Adipocyte (in vitro differentiated cells): ENCODE measurements around the gene KRT6A.
"Not testable (repeated sequence)": the region's sequence is repeated elsewhere in the genome, so short reads cannot be mapped to it uniquely, and the experiment has no call there.

Source experiments
- DNase-seq: peaks from one replicate; pipeline ENCODE4 v3.0.0-alpha.2; 2015; ENCODE audit warnings: low read depth
- H3K27me3 ChIP-seq: replicated peaks from 2 replicates; pipeline ENCODE4 v1.7.0; 2013; ENCODE audit warnings: mild to moderate bottlenecking, low read length, moderate library complexity; ENCODE audit not compliant: control insufficient read depth, insufficient read depth
- H3K36me3 ChIP-seq: 2 replicates; pipeline ENCODE4 v1.7.0; 2013; ENCODE audit warnings: low read length, mild to moderate bottlenecking, moderate library complexity; ENCODE audit not compliant: control insufficient read depth, insufficient read depth, severe bottlenecking
- H3K4me1 ChIP-seq: 2 replicates; pipeline ENCODE4 v1.7.0; 2013; ENCODE audit warnings: mild to moderate bottlenecking, low read length, moderate library complexity; ENCODE audit not compliant: control insufficient read depth, insufficient read depth
- H3K4me3 ChIP-seq: 2 replicates; pipeline ENCODE4 v1.7.0; 2013; ENCODE audit warnings: mild to moderate bottlenecking, low read length, moderate library complexity
- H3K9ac ChIP-seq: 2 replicates; pipeline ENCODE4 v1.7.0; 2013; ENCODE audit warnings: mild to moderate bottlenecking, low read length, moderate library complexity
- H3K9me3 ChIP-seq: 2 replicates; pipeline ENCODE4 v1.7.0; 2013; ENCODE audit warnings: mild to moderate bottlenecking, low read length, moderate library complexity; ENCODE audit not compliant: control insufficient read depth

KRT6A gene

DNA sequence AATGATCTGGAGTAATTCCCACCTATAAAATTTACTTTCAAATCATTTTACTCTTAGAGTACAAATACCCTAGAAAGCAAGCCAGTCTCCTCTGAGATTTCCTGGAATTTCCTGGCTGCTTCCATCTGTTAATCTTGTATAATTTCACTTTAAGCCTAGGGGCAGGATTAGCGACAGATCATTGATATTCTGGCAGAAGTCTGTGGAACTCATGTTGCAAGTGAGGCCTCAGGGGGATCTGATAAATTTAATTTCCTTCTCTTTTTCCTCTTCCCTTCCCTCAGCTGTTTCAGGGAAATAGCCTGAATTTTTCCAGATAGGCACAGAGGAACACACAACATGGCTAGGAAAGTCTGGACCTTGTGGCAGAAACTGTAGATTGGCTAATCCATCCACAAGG is 5.9 kb upstream of the KRT6A start:
- Histone ChIP-seq H3K4me3 (no peak overlapping the region), H3K4me1 (peaks cover 49% of the 10 kb centered on the region), H3K27me3 (no peaks in the 10 kb centered on the region), H3K9me3 (peaks cover 9% of the 10 kb centered on the region), H3K9ac (no peak overlapping the region), H3K36me3 (no peaks in the 10 kb centered on the region)
- no peak for DNase-seq

DNA sequence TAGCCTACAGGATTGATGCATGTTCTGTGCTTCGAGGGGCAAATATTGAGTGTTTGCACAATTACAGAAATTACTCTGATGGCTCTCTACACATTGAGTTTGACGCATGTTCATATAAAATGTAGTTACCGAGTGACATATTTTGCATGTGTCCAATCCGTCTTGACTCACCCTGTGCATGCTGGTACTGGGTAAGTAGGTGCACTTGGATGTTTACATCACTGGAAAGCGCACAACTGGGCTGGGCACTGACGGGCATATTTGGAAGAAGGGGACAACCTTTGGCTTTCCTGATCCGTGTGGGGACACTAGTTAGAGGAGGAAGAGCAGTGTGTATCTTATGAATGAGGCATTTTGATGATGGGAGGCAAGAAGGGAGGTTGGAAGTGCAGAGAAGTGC is 4.9 kb upstream of the KRT6A start:
- Histone ChIP-seq H3K4me3 (no peak overlapping the region), H3K9ac (no peak overlapping the region), H3K9me3 (peaks cover 6% of the 10 kb centered on the region), H3K36me3 (no peaks in the 10 kb centered on the region), H3K27me3 (no peaks in the 10 kb centered on the region), H3K4me1 (peaks cover 56% of the 10 kb centered on the region)
- DNase-seq: no peak

DNA sequence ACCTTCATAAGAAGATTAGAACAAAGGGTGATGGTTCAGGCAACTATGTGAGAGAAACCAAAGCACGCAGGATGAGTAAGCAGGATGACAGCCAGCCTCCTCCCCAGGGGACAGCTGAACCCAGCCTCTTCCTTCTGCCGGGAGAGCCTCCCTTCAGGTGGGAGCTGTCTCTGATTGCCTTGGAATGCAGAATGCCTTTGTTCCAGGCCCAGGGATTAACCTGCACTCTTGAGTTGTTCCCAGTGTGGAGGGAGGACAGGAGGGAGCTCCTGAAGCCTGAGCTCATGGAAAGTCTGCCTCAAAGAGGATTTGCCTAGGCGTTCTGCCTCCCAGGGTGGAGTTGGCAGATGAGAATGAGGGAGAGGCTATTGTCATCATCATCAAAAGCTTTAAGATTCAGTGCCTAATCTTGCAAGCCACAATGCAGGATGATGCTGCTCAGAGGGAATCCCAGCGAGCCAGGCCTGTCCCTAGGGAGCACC is 3.6 kb upstream of the KRT6A start:
- Histone ChIP-seq H3K4me1 (peaks cover 56% of the 10 kb centered on the region), H3K9ac (no peak overlapping the region), H3K4me3 (no peak overlapping the region), H3K9me3 (no peaks in the 10 kb centered on the region), H3K27me3 (peaks cover 9% of the 10 kb centered on the region), H3K36me3 (no peaks in the 10 kb centered on the region)
- DNase-seq: peak; percentile 26

DNA sequence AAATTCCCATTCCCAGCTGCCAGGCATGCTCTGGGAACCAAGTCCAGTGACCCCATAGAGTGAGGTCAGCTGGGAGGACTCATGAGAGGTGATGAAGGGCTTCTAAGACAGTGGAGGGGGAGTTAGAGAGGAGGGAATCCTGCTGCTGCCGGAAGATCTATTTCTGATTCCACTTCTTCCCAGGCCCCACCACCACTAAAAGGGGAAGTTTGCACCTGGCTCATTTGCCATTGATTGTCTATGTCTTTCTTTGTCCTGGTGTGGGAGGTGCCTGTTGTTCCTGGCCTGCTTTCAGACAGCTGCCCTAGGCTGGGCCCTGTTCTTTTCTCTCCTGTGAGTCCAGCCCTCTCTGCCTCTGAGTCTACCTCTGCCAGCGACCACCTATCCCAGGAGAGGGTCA is 3.0 kb upstream of the KRT6A start:
- H3K4me1 ChIP-seq: peaks cover 56% of the 10 kb centered on the region
- H3K27me3 ChIP-seq: peaks cover 15% of the 10 kb centered on the region
- peak overlapping the region; percentile 43 for H3K9ac ChIP-seq
- H3K9me3 ChIP-seq: no peaks in the 10 kb centered on the region
- DNase-seq: no peak
- H3K4me3 ChIP-seq: no peak overlapping the region
- H3K36me3 ChIP-seq: no peaks in the 10 kb centered on the region

DNA sequence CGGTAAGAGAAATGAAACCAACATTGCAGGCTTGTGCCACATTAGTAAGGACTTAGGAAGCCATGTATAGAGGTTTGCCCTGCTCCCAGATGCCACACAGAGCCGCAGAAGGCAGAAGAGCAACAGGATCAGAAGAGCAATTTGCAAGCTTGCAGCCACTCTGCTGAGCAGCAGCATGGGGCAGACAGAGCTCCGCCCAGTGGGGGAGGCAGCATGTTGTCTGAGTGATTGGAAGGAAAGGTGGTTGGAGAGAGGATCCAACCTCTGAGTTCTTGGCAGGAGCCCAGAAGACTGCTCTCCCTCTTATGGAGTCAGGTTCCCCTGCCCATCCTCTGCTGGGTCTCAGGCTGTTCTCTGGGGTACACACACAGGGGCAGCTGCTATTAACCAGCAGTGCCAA is 2.3 kb upstream of the KRT6A start:
- no peak overlapping the region for H3K4me3 ChIP-seq
- no peak for DNase-seq
- peak overlapping the region; percentile 31 for H3K9ac ChIP-seq
- H3K27me3 ChIP-seq: peaks cover 18% of the 10 kb centered on the region
- peaks cover under 1% of the 10 kb centered on the region for H3K9me3 ChIP-seq
- H3K4me1 ChIP-seq: peaks cover 56% of the 10 kb centered on the region
- H3K36me3 ChIP-seq: no peaks in the 10 kb centered on the region

DNA sequence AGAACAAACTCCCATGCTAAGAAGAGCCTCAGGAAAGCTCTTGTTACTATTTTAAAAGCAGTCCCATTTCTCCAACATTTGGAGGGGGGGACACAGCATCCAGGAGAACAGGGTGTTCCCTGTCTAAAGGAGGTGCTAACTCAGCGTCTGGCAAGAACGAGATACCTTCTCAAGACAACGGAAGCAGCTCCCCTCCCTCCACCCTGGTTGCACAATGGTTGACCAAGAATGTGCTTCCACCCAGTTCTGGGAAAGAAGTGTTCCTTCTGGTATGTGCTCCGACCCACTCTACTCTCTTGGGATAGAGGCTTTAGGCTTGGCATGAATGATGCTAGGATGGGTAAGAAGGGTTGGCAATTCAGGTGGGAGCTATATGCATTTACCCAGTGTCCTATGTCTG is 1.5 kb upstream of the KRT6A start:
- peaks cover 27% of the 10 kb centered on the region for H3K27me3 ChIP-seq
- peaks cover 3% of the 10 kb centered on the region for H3K9me3 ChIP-seq
- DNase-seq: peak; percentile 42
- peaks cover 51% of the 10 kb centered on the region for H3K4me1 ChIP-seq
- no peaks in the 10 kb centered on the region for H3K36me3 ChIP-seq
- peak overlapping the region; percentile 29 for H3K9ac ChIP-seq
- H3K4me3 ChIP-seq: peak overlapping the region; percentile 1

DNA sequence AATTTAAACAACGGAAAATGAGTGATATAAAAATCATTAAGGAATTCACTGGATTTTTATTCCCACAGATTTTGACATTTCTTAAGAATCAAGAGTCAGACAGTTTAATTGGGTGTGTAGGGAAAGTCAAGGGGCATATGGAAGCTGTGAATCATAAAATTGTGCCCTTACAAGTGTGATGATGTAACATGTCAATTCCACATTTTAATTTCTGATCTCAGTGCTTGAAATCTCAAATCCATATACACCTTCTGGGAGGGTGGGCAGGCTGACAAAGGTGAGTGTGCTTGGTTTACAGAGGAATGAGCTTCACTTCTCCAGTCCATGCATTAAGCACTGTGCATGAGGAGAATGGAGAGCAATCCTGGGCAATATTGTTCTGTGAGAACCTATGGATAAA is 1.0 kb upstream of the KRT6A start:
- no peak for DNase-seq
- peak overlapping the region; percentile 29 for H3K9ac ChIP-seq
- peaks cover 3% of the 10 kb centered on the region for H3K9me3 ChIP-seq
- peaks cover 47% of the 10 kb centered on the region for H3K4me1 ChIP-seq
- H3K4me3 ChIP-seq: peak overlapping the region; percentile 1
- peaks cover 29% of the 10 kb centered on the region for H3K27me3 ChIP-seq
- no peaks in the 10 kb centered on the region for H3K36me3 ChIP-seq

DNA sequence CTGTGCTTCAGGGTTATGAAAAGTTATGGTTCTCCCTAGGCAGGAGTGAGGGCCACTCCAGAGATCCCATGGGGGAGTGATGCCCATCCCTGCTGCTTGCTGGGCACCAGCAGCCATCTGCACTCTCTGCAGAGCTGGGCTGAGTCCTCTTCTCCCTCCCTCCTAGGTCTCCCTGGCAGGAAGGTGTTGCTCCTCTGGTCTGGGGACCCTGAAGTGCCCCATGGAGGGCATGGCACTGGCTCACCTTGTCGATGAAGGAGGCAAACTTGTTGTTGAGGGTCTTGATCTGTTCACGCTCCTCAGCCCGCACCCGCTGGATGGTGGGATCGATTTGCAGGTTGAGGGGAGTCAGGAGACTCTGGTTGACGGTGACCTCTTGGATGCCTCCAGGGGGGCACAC is 652 bp downstream of the KRT6A start:
- Histone ChIP-seq H3K27me3 (peaks cover 37% of the 10 kb centered on the region), H3K4me1 (peaks cover 39% of the 10 kb centered on the region)
- not testable (repeated sequence) for H3K4me3 ChIP-seq, H3K9ac ChIP-seq, H3K36me3 ChIP-seq, H3K9me3 ChIP-seq, DNase-seq

DNA sequence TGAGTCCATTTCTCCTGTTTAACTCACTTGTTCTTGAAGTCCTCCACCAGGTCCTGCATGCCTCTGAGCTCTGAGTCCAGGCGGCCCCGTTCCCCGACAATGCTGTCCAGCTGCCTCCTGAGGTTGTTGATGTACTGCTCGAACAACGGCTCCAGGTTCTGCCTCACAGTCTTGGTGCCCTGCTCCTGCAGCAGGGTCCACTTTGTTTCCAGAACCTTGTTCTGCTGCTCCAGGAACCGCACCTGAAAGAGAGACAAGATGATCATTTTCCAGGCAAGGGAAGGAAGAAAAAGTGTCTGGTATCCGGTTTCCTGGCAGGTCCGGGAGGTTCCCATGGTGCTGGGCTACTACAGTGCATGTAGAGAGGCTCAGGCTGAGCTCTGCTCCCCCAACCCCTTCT is 1.6 kb downstream of the KRT6A start:
- H3K36me3 ChIP-seq, H3K9me3 ChIP-seq, H3K9ac ChIP-seq, DNase-seq, H3K4me3 ChIP-seq: not testable (repeated sequence)
- Histone ChIP-seq H3K27me3 (peaks cover 43% of the 10 kb centered on the region), H3K4me1 (peaks cover 32% of the 10 kb centered on the region)

DNA sequence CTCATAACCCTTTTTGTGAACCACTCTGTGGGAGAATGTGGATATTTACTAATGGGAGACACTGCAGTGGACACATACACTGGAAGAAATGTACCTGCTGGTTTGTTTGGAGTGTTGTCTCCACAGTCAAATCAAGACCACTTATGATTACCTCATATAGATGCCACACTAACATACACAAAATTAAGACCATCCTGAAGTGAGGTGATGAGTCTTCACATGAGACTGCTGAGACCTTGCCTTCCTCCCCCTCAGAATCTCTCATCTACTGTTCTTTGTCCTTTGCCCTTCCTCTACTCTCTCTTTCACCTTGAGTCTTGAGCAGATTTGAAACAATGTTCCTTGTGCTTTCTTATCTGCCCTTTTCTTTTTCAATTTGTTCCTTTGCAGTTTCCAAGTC is 4.3 kb downstream of the KRT6A start:
- H3K36me3 ChIP-seq: no peaks in the 10 kb centered on the region
- peaks cover 23% of the 10 kb centered on the region for H3K9me3 ChIP-seq
- H3K27me3 ChIP-seq: peaks cover 50% of the 10 kb centered on the region
- no peak for DNase-seq
- H3K9ac ChIP-seq: no peak overlapping the region
- H3K4me3 ChIP-seq: no peak overlapping the region
- H3K4me1 ChIP-seq: peaks cover 4% of the 10 kb centered on the region

DNA sequence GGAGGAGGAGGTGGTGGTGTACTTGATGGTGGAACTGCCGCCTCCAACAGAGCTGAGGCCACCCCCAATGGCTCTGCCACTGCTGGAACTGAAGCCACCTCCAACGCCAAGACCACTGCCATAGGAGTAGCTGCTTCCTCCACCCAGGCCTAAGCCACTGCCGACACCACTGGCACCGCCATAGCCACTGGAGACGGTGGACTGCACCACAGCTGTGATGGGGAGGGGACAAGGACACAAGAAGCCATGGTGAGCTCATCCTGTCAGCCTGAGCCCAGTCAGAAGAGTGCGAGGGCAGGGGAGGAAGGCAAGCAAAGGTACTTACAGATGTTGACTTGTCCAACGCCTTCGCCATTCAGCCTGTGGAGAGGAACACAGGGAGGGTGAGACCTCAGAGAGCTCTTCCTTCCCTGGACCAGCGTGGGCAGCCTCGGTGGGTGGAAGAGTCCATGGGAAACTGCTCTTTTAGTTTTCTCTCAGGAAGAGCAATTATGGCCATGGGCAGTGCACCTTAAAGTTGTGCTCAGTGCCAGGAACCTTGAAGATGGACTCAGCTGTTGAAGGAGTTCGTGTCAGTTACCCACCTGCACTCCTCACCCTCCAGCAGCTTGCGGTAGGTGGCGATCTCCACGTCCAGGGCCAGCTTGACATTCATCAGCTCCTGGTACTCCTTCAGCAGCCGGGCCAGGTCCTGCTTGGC is 5.2 kb downstream of the KRT6A start:
- H3K4me3 ChIP-seq, H3K9ac ChIP-seq, H3K36me3 ChIP-seq, DNase-seq, H3K4me1 ChIP-seq: not testable (repeated sequence)
- peaks cover 23% of the 10 kb centered on the region for H3K9me3 ChIP-seq
- H3K27me3 ChIP-seq: peaks cover 55% of the 10 kb centered on the region

DNA sequence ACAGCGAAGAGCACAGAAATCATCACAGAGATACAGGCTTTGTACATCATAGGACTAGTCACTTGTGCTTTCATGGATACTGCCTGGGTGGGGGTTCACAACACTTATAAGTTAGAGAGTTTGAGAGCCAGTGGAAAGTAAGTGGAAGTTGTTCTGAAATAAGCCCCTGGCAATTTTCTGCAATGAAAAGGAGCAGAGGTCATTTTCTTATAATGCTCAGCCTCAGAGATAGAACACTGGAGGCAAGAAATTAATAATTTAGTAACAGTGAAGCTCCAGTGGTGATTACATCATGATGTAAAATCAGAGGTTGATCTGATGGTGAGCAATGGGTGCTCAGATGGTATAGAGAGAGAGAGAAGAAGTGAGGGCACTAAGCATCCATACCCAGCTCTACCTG is 5.8 kb downstream of the KRT6A start:
- H3K27me3 ChIP-seq: peaks cover 55% of the 10 kb centered on the region
- no peaks in the 10 kb centered on the region for H3K4me1 ChIP-seq
- DNase-seq: no peak
- H3K4me3 ChIP-seq: no peak overlapping the region
- H3K9ac ChIP-seq: no peak overlapping the region
- H3K9me3 ChIP-seq: peaks cover 23% of the 10 kb centered on the region
- no peaks in the 10 kb centered on the region for H3K36me3 ChIP-seq
